BLaER1 treated with 17β-estradiol and CSF1 and Interleukin-3, amounts not matched to agents 10 nM and 100 nM (cell line): Measurements from ENCODE around the gene ADORA1.

Experiments used
- H3K27ac ChIP-seq, 11 experiments: shearing (Covaris generic); formaldehyde crosslinking; 2 replicates each; pipeline ENCODE4 v1.8.1; 2022
- H3K27me3 ChIP-seq, 11 experiments: shearing (Covaris generic); formaldehyde crosslinking; 2 replicates each; pipeline ENCODE4 v1.8.1; 2022
- H3K36me3 ChIP-seq, 11 experiments: shearing (Covaris generic); formaldehyde crosslinking; 2 replicates each; pipeline ENCODE4 v1.8.1; 2022
- H3K4me1 ChIP-seq, 10 experiments: shearing (Covaris generic); formaldehyde crosslinking; 2 replicates each; pipeline ENCODE4 v1.8.1; 2022
- H3K4me2 ChIP-seq, 11 experiments: shearing (Covaris generic); formaldehyde crosslinking; 2 replicates each; pipeline ENCODE4 v1.8.1; 2022
- H3K4me3 ChIP-seq, 10 experiments: shearing (Covaris generic); formaldehyde crosslinking; 2 replicates each; pipeline ENCODE4 v1.8.1; 2022
- H3K9ac ChIP-seq, 11 experiments: shearing (Covaris generic); formaldehyde crosslinking; 2 replicates each; pipeline ENCODE4 v1.8.1; 2022
- H3K9me3 ChIP-seq, 11 experiments: shearing (Covaris generic); formaldehyde crosslinking; replicated peaks in 1 of 11; 2 replicates each; pipeline ENCODE4 v1.8.1; 2022
- H4K20me1 ChIP-seq, 11 experiments: shearing (Covaris generic); formaldehyde crosslinking; 2 replicates each; pipeline ENCODE4 v1.8.1; 2022
- Cebpa-rat ChIP-seq, 11 experiments: shearing (Covaris generic); IDR thresholded peaks; 2 replicates each; pipeline ENCODE4 v1.8.1; 2022

The ADORA1 gene

DNA sequence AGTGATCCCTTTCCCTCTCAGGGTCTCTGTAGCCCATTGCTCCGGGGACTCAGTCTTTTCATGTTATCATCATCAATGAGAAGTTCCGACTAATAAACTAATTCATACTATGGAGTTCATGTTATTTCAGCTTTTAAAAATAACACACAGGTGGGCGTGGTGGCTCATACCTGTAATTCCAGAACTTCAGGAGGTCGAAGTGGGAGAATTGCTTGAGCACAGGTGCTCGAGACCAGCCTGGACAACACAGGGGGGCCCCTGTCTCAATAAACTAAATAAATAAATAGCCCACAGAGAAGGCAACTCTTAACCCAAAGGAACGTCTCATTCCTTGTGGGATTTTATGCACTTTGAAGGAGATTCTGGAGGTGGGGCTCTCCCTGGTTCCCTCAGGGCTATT lies 33.6 kb downstream of the ADORA1 start:
- Histone ChIP-seq H4K20me1 (no peaks in the 10 kb centered on the region), H3K9ac (no peak overlapping the region), H3K4me2 (no peak overlapping the region), H3K27ac (no peak overlapping the region), H3K9me3 (peaks cover 0 to 20% (median 10%) of the 10 kb centered on the region in 11 experiments; a peak in 14 of 22 replicates), H3K4me1 (peaks cover 24 to 42% (median 33%) of the 10 kb centered on the region in 10 experiments; a peak in 19 of 20 replicates), H3K27me3 (no peaks in the 10 kb centered on the region), H3K4me3 (no peak overlapping the region), H3K36me3 (no peaks in the 10 kb centered on the region)
- no peak for TF ChIP-seq Cebpa-rat (IDR thresholded peaks at IDR 0.05)

DNA sequence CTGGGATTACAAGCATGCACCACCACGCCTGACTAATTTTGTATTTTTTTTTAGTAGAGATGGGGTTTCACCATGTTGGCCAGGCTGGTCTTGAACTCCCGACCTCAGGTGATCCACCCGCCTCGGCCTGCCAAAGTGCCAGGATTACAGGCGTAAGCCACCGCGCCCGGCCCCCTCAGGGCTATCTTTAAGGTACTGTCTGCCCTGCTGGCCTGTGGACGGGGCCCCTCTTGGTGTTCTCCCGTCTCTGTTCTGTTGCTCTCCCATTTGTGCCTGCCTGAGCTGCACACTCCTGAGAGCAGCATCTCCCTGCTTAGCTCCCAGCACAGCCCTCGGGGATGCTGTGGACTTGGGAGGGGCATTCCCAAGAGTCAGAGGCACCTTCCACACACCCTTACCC lies 34.2 kb downstream of the ADORA1 start:
- Histone ChIP-seq H3K27me3 (no peaks in the 10 kb centered on the region), H3K4me3 (no peak overlapping the region), H4K20me1 (no peaks in the 10 kb centered on the region), H3K9ac (no peak overlapping the region), H3K4me1 (peaks cover 24 to 47% (median 37%) of the 10 kb centered on the region in 10 experiments; a peak in 19 of 20 replicates), H3K27ac (no peak overlapping the region; a peak in 1 of 22 replicates), H3K4me2 (peak overlapping the region in 4 of 11 experiments; percentile 24 to 57 (median 40); a peak in 6 of 22 replicates), H3K36me3 (no peaks in the 10 kb centered on the region), H3K9me3 (peaks cover 0 to 20% (median 10%) of the 10 kb centered on the region in 11 experiments; a peak in 14 of 22 replicates)
- TF ChIP-seq Cebpa-rat (IDR thresholded peaks at IDR 0.05), result no peak

DNA sequence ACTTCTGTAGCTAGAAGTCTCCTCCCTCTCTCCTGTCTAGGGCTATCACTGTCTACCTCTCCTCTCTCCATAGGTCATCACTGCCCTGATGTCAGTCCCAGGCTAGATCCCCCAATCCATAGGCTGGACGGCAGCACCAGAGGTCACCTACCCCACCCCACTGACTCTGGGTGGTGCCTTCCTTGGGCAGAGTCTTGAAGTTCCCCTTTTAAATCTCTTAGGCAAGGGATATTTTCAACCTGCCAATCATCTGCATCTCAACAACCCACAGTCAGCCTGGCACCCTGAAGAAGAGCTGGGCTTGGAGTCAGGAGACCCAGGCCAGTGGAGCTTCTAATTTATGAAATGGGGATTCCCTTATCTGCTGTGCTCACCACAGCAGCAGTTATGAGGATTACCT lies 34.9 kb downstream of the ADORA1 start:
- H3K9me3 ChIP-seq, result peaks cover 0 to 20% (median 10%) of the 10 kb centered on the region in 11 experiments; a peak in 14 of 22 replicates
- no peaks in the 10 kb centered on the region for H4K20me1 ChIP-seq
- H3K4me2 ChIP-seq, result peak overlapping the region; percentile 7 to 59 (median 33); a peak in 17 of 22 replicates
- H3K9ac ChIP-seq, result no peak overlapping the region
- no peak for TF ChIP-seq Cebpa-rat (IDR thresholded peaks at IDR 0.05)
- H3K36me3 ChIP-seq, result no peaks in the 10 kb centered on the region
- no peaks in the 10 kb centered on the region for H3K27me3 ChIP-seq
- no peak overlapping the region for H3K4me3 ChIP-seq
- no peak overlapping the region for H3K27ac ChIP-seq
- H3K4me1 ChIP-seq, result peaks cover 30 to 54% (median 44%) of the 10 kb centered on the region in 10 experiments

DNA sequence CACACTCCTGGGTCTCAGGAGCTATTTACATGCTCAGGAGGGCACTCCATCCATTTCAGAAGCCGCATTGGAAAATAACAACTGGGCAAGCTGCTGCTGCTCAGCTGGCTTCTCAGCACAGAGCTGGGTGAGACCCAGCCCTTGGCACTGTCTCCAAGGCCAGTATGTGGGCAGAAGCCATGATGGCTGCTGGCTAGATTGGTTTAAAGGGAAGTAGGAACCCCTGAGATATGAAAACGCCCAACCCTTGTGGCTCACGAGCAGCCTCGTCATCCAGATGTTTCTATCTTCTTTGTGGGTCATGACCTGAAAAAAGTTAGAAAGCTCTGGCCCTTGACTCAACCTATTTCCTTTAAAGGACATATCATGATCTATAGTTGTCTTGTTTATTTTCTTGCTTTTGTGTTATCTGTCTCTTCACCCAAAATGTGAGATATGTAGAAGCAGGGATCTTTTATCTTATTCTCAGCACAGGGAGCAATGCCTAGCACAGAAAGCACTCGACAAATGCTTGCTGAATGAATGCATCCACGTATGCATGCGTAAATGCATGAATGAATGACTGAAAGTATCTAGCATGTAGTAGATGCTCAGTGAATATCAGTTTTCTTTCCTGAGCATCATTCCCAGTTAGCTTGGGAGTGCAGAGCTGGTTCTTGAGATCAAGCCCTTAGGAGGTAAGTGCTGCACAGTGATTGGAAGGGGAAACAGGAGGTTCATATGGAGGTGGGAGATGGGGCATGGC lies 36.5 kb downstream of the ADORA1 start:
- no peaks in the 10 kb centered on the region; a peak in 2 of 22 replicates for H4K20me1 ChIP-seq
- no peak for TF ChIP-seq Cebpa-rat (IDR thresholded peaks at IDR 0.05)
- peaks cover 0 to 4% (median 0%) of the 10 kb centered on the region in 11 experiments; a peak in 5 of 22 replicates for H3K9me3 ChIP-seq
- H3K27me3 ChIP-seq, result no peaks in the 10 kb centered on the region
- peak overlapping the region in 2 of 11 experiments; percentile 18 to 41; a peak in 2 of 22 replicates for H3K27ac ChIP-seq
- peaks cover 38 to 70% (median 56%) of the 10 kb centered on the region in 10 experiments for H3K4me1 ChIP-seq
- H3K4me3 ChIP-seq, result no peak overlapping the region
- H3K9ac ChIP-seq, result no peak overlapping the region
- H3K36me3 ChIP-seq, result peaks cover 0 to 11% (median 0%) of the 10 kb centered on the region in 11 experiments; a peak in 4 of 22 replicates
- peak overlapping the region; percentile 10 to 60 (median 34); a peak in 20 of 22 replicates for H3K4me2 ChIP-seq

DNA sequence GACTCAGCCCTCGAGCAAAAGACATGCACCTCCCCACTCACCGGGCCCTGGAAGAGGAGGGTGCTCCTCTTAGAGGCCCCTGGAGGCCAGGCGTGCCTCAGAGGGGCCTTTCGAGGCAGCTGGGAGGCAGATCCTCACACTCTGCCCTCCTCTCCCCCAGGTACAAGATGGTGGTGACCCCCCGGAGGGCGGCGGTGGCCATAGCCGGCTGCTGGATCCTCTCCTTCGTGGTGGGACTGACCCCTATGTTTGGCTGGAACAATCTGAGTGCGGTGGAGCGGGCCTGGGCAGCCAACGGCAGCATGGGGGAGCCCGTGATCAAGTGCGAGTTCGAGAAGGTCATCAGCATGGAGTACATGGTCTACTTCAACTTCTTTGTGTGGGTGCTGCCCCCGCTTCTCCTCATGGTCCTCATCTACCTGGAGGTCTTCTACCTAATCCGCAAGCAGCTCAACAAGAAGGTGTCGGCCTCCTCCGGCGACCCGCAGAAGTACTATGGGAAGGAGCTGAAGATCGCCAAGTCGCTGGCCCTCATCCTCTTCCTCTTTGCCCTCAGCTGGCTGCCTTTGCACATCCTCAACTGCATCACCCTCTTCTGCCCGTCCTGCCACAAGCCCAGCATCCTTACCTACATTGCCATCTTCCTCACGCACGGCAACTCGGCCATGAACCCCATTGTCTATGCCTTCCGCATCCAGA lies 37.7 kb downstream of the ADORA1 start:
- Histone ChIP-seq H3K9ac (no peak overlapping the region), H3K4me2 (peak overlapping the region in 3 of 11 experiments; percentile 31 to 65 (median 57); a peak in 4 of 22 replicates), H3K4me1 (peaks cover 38 to 82% (median 62%) of the 10 kb centered on the region in 10 experiments), H4K20me1 (no peaks in the 10 kb centered on the region; a peak in 3 of 22 replicates), H3K27ac (no peak overlapping the region), H3K36me3 (peaks cover 0 to 23% (median 0%) of the 10 kb centered on the region in 11 experiments; a peak in 5 of 22 replicates), H3K4me3 (no peak overlapping the region), H3K9me3 (no peaks in the 10 kb centered on the region), H3K27me3 (no peaks in the 10 kb centered on the region)
- no peak for TF ChIP-seq Cebpa-rat (IDR thresholded peaks at IDR 0.05)

DNA sequence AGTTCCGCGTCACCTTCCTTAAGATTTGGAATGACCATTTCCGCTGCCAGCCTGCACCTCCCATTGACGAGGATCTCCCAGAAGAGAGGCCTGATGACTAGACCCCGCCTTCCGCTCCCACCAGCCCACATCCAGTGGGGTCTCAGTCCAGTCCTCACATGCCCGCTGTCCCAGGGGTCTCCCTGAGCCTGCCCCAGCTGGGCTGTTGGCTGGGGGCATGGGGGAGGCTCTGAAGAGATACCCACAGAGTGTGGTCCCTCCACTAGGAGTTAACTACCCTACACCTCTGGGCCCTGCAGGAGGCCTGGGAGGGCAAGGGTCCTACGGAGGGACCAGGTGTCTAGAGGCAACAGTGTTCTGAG lies 38.3 kb downstream of the ADORA1 start:
- Histone ChIP-seq H3K9ac (no peak overlapping the region), H3K27ac (no peak overlapping the region), H3K27me3 (no peaks in the 10 kb centered on the region), H3K36me3 (peaks cover 0 to 29% (median 0%) of the 10 kb centered on the region in 11 experiments; a peak in 7 of 22 replicates), H3K9me3 (no peaks in the 10 kb centered on the region), H4K20me1 (no peaks in the 10 kb centered on the region; a peak in 3 of 22 replicates), H3K4me1 (peaks cover 38 to 87% (median 66%) of the 10 kb centered on the region in 10 experiments), H3K4me2 (0 out of 22 replicates have a peak overlapping the region, but pooled peaks of 2 of the 11 experiments have one; percentile 60 to 65), H3K4me3 (no peak overlapping the region)
- no peak for TF ChIP-seq Cebpa-rat (IDR thresholded peaks at IDR 0.05)

DNA sequence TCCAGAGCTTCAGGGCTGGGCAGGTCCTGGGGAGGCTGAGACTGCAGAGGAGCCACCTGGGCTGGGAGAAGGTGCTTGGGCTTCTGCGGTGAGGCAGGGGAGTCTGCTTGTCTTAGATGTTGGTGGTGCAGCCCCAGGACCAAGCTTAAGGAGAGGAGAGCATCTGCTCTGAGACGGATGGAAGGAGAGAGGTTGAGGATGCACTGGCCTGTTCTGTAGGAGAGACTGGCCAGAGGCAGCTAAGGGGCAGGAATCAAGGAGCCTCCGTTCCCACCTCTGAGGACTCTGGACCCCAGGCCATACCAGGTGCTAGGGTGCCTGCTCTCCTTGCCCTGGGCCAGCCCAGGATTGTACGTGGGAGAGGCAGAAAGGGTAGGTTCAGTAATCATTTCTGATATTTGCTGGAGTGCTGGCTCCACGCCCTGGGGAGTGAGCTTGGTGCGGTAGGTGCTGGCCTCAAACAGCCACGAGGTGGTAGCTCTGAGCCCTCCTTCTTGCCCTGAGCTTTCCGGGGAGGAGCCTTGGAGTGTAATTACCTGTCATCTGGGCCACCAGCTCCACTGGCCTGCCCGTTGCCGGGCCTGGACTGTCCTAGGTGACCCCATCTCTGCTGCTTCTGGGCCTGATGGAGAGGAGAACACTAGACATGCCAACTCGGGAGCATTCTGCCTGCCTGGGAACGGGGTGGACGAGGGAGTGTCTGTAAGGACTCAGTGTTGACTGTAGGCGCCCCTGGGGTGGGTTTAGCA lies 38.8 kb downstream of the ADORA1 start:
- TF ChIP-seq Cebpa-rat (IDR thresholded peaks at IDR 0.05), result no peak
- H3K27me3 ChIP-seq, result no peaks in the 10 kb centered on the region
- H4K20me1 ChIP-seq, result peaks cover 0 to 5% (median 0%) of the 10 kb centered on the region in 11 experiments; a peak in 4 of 22 replicates
- H3K4me2 ChIP-seq, result peak overlapping the region in 7 of 11 experiments; percentile 48 to 70 (median 60); a peak in 8 of 22 replicates
- H3K9me3 ChIP-seq, result no peaks in the 10 kb centered on the region
- no peak overlapping the region for H3K9ac ChIP-seq
- H3K4me1 ChIP-seq, result peaks cover 38 to 93% (median 72%) of the 10 kb centered on the region in 10 experiments
- no peak overlapping the region for H3K27ac ChIP-seq
- H3K36me3 ChIP-seq, result peaks cover 0 to 33% (median 0%) of the 10 kb centered on the region in 11 experiments; a peak in 7 of 22 replicates
- no peak overlapping the region for H3K4me3 ChIP-seq

DNA sequence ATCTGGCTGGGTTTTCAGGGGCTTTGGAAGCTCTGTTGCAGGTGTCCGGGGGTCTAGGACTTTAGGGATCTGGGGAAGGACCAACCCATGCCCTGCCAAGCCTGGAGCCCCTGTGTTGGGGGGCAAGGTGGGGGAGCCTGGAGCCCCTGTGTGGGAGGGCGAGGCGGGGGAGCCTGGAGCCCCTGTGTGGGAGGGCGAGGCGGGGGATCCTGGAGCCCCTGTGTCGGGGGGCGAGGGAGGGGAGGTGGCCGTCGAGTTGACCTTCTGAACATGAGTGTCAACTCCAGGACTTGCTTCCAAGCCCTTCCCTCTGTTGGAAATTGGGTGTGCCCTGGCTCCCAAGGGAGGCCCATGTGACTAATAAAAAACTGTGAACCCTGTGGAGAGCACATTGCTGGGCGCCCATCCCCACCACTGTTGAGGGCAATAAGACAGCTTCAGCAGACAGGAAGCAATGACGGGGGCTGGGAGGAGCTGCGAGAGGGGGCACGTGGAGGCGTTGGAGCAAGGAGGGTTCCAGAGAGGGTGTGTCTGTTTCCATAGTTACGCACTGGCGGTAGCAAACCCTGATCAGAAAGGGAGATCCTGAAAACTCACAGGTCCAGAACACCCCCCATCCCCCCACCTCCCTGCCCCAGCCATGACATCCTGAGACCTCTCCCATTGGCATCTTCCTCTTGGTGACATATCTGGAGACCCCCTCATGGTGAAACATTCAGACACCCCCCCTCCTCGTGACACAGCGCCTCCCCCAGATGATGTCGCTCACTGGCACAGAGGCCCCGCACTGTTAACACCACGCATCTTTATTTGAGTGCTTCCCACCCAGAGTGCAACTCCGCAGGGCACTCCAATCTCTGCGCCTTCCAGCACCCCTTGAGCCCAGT lies 39.7 kb downstream of the ADORA1 start:
- peaks cover 34 to 98% (median 76%) of the 10 kb centered on the region in 10 experiments for H3K4me1 ChIP-seq
- H3K27me3 ChIP-seq, result no peaks in the 10 kb centered on the region
- H4K20me1 ChIP-seq, result peaks cover 0 to 7% (median 0%) of the 10 kb centered on the region in 11 experiments; a peak in 4 of 22 replicates
- peaks cover 0 to 39% (median 0%) of the 10 kb centered on the region in 11 experiments; a peak in 7 of 22 replicates for H3K36me3 ChIP-seq
- no peak for TF ChIP-seq Cebpa-rat (IDR thresholded peaks at IDR 0.05)
- no peak overlapping the region for H3K4me3 ChIP-seq
- no peaks in the 10 kb centered on the region for H3K9me3 ChIP-seq
- peak overlapping the region; percentile 32 to 70 (median 53); a peak in 20 of 22 replicates for H3K4me2 ChIP-seq
- no peak overlapping the region for H3K9ac ChIP-seq
- no peak overlapping the region for H3K27ac ChIP-seq
